22Rv1 (cell line): ENCODE data around the gene LGALS12.

Experiments
- H3K27ac ChIP-seq: fragments of 450-650 bp; 2 replicates; pipeline ENCODE4 v1.5.1; 2017
- CTCF ChIP-seq: fragments of 450-650 bp; IDR thresholded peaks from 2 replicates; pipeline ENCODE4 v1.5.1; 2017; ENCODE audit warnings: mild to moderate bottlenecking
- ZFX ChIP-seq: fragments of 450-650 bp; IDR thresholded peaks from 2 replicates; pipeline ENCODE4 v1.6.1; 2017; ENCODE audit warnings: antibody characterized with exemption, borderline replicate concordance

LGALS12 gene

GRCh38 chr11:63553759-63554158, 47.9 kb downstream of the LGALS12 start:
- TF ChIP-seq ZFX (no peak), CTCF (no peak)
- H3K27ac ChIP-seq = no peak overlapping the region

- H3K27ac ChIP-seq = no peak overlapping the region
- TF ChIP-seq ZFX (no peak), CTCF (no peak)
Observed at GRCh38 chr11:63554877-63555223, 49.0 kb downstream of the LGALS12 start.

GRCh38 chr11:63556404-63557013, 50.6 kb downstream of the LGALS12 start:
- TF ChIP-seq CTCF = no peak
- no peak for TF ChIP-seq ZFX
- no peak overlapping the region for H3K27ac ChIP-seq

- TF ChIP-seq CTCF = no peak
- no peak overlapping the region for H3K27ac ChIP-seq
Observed at GRCh38 chr11:63557570-63557969, 51.7 kb downstream of the LGALS12 start.

GRCh38 chr11:63558459-63559157, 52.7 kb downstream of the LGALS12 start:
- no peak overlapping the region for H3K27ac ChIP-seq
- no peak for TF ChIP-seq CTCF
- no peak for TF ChIP-seq ZFX

GRCh38 chr11:63560506-63561180, 54.8 kb downstream of the LGALS12 start:
- no peak for TF ChIP-seq CTCF
- TF ChIP-seq ZFX = no peak
- no peak overlapping the region for H3K27ac ChIP-seq
